ENCODE data around the gene SLC50A1.

Gene SLC50A1

DNA sequence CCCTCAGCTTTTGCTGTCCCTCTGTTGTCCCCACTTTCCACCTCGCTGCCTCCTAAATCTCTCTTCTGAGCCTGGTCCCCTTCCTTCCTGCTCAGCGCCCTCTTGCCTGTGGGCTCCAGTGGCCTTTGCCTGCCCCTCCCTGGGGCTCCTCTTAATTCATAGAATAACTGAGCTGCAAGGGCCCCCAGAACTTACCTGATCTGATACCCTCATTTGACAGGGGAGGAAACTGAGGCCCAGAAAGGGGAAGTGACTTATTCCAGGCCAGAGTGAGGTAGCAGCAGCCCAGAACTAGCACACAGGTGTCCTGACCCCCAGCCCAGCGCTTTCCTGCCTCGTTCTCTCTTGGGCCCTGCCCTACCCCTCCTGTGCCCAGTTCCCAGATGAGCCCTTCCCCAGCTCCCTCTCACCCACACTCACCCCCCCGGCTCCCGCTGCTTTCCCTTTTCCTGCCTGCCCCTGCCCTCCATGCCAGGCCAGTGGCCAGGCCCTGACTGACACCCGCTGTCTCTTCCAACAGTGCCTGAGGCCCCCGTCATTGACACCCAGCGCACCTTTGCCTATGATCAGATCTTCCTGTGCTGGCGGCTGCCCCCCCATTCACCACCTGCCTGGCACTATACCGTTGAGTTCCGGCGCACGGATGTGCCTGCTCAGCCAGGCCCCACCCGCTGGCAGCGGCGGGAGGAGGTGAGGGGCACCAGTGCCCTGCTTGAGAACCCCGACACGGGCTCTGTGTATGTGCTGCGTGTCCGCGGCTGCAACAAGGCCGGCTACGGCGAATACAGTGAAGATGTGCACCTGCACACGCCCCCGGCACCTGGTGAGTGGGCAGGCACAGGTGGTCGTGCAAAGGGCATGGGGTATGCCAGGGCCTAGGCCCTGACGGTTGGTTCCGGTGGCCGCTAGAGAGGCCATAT lies 43.7 kb downstream of the SLC50A1 start:
- no peak for DNase-seq (ENCODE audit: low read depth)
- no peak overlapping the region for H3K4me3 ChIP-seq (ENCODE audit: control insufficient read depth, low read depth, low read length)
- TF ChIP-seq, protein P1, sequence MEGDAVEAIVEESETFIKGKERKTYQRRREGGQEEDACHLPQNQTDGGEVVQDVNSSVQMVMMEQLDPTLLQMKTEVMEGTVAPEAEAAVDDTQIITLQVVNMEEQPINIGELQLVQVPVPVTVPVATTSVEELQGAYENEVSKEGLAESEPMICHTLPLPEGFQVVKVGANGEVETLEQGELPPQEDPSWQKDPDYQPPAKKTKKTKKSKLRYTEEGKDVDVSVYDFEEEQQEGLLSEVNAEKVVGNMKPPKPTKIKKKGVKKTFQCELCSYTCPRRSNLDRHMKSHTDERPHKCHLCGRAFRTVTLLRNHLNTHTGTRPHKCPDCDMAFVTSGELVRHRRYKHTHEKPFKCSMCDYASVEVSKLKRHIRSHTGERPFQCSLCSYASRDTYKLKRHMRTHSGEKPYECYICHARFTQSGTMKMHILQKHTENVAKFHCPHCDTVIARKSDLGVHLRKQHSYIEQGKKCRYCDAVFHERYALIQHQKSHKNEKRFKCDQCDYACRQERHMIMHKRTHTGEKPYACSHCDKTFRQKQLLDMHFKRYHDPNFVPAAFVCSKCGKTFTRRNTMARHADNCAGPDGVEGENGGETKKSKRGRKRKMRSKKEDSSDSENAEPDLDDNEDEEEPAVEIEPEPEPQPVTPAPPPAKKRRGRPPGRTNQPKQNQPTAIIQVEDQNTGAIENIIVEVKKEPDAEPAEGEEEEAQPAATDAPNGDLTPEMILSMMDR (conservative IDR thresholded peaks at IDR 0.05; ENCODE audit: control insufficient read depth, insufficient read depth, low read depth, low read length) = no peak

DNA sequence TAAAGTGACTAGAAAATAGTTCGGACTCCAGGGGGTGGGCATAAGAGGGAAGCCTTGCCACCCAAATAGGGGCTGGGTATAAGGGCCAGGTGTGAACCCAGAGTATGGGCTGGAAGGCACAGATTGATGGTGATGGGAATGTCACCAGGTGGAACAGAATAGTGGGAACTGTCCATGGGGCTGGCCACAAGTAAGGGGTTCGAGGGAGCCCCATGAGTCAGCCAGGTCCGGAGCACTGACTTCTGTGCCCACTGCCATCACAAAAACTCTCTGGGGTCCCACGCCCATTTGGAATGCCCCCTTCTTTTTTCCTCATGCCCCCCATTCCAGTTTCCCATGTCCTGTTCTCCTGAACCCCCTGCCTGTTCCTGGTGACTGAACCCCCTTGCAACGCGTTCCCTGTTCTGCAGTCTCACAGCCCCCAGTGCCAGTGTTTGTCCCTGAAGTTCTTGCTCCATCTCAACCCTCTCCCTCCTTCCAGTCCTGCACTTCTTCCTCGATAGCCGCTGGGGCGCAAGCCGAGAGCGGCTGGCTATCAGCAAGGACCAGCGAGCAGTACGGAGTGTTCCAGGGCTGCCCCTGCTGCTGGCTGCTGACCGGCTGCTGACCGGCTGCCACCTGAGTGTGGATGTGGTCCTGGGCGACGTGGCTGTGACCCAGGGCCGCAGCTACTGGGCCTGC lies 45.9 kb downstream of the SLC50A1 start:
- TF ChIP-seq, protein P1 (conservative IDR thresholded peaks at IDR 0.05; ENCODE audit: control insufficient read depth, insufficient read depth, low read depth, low read length) = no peak
- no peak overlapping the region for H3K4me3 ChIP-seq (ENCODE audit: control insufficient read depth, low read depth, low read length)
- DNase-seq (ENCODE audit: low read depth) = no peak

DNA sequence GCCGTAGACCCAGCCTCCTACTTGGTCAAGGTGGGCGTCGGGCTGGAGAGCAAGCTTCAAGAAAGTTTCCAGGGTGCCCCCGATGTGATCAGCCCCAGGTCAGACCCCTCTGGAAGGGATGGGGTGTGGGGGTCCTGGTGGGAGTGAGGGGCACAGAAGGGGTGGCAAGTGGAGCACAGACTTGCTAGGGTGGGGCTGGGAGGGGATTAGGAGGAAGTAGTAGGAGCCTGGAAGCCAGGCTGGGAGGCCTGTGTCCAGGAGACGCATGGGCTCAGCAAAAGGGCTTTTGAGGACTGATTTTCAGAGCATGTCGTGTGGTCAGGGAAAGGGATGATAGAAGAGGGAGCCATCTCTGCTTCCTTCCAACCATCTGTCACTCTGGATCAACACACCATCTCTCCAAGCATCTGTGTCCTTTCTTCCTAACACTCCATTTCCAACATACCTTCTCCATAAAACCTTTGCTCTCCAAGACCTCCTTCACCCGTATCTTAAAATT lies 46.4 kb downstream of the SLC50A1 start:
- no peak overlapping the region for H3K4me3 ChIP-seq (ENCODE audit: control insufficient read depth, low read depth, low read length)
- DNase-seq (ENCODE audit: low read depth) = no peak
- TF ChIP-seq, protein P1 (conservative IDR thresholded peaks at IDR 0.05; ENCODE audit: control insufficient read depth, insufficient read depth, low read depth, low read length) = no peak

DNA sequence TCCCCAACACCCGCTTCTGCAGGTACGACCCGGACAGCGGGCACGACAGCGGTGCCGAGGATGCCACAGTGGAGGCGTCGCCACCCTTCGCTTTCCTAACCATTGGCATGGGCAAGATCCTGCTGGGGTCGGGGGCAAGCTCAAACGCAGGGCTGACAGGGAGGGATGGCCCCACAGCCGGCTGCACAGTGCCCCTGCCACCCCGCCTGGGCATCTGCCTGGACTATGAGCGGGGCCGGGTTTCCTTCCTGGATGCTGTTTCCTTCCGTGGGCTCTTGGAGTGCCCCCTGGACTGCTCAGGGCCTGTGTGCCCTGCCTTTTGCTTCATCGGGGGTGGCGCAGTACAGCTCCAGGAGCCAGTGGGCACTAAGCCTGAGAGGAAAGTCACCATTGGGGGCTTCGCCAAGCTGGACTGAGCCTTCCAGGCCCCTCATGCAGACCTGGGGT lies 48.1 kb downstream of the SLC50A1 start:
- DNase-seq (ENCODE audit: low read depth) = no peak
- TF ChIP-seq, protein P1 (conservative IDR thresholded peaks at IDR 0.05; ENCODE audit: control insufficient read depth, insufficient read depth, low read depth, low read length) = no peak
- no peak overlapping the region for H3K4me3 ChIP-seq (ENCODE audit: control insufficient read depth, low read depth, low read length)

DNA sequence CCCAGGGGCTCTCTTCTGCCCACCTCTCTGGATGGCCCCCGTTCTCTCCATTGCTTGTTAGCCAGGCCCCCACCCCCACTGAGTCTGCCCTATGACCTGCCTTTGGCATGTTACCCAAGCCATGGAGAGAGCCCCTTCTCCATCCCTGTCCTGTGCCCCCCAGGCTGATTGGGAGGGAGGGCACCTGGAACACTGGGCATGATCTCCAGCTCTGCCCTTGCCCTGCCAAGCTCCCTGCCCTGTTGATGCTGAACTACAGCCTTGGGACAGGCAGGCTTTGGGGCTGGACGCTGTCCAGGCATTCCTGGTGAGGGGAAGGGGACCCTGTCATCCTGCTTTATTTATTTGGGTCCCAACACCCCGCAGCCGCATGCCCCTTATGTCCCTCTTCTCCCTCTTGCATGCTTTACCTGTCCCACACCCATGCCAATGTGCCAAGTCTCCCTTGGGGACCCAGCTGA lies 48.7 kb downstream of the SLC50A1 start:
- H3K4me3 ChIP-seq (ENCODE audit: control insufficient read depth, low read depth, low read length) = no peak overlapping the region
- TF ChIP-seq, protein P1 (conservative IDR thresholded peaks at IDR 0.05; ENCODE audit: control insufficient read depth, insufficient read depth, low read depth, low read length) = no peak
- DNase-seq (ENCODE audit: low read depth) = no peak

DNA sequence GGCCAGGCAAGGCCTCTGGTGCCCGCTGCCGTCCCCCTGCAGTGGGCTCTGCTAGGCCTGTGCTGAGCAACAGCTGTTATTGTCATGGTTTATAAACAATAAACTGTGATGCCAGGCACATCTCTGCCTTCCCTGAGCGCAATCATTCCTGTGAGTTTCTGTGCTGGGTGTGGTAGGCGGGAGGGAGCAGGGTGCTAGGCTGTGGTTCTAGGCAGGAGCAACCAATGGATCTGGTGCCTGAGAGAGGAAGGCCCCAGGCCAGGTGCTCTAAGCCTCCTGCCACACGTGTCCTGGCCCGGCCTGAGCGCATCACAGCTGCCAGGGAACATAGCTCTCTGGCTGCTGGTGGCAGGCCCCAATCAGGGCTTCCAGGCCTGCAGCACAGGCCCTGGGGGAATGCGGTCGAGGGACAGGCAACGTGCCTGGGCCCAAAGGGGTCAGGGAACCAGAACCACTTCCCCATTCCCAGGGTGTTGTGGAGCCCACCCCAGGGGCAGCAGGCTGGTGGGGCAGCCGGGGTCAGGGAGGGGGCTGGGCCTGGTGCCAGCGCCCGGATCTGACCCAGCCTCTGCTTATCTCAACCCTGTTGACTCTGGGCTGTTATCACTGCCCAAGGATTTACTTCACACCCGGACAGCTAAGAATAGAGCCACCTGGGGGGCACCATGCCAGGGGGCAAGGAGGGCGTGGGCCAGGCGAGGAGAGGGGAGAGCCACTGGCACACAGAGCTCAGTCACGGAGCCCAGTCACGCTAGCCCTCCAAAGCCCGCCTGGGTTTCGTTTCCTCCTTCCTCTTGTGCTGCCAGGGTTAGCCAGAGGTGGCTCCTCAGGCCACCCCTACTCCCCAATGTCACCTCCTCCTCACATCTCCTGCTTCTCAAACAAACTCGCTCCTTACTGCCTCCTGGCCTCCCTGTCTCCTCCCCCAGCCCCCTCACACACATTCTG lies 49.5 kb downstream of the SLC50A1 start:
- no peak for DNase-seq (ENCODE audit: low read depth)
- TF ChIP-seq, protein P1 (conservative IDR thresholded peaks at IDR 0.05; ENCODE audit: control insufficient read depth, insufficient read depth, low read depth, low read length) = no peak
- H3K4me3 ChIP-seq (ENCODE audit: control insufficient read depth, low read depth, low read length) = no peak overlapping the region
